Stimulated activated CD8-positive, alpha-beta memory T cell treated with anti-CD3 and anti-CD28 coated beads, Interleukin-15, amount 100 ng/mL, for 1 hour (primary cell): ENCODE data around the gene RGS6.
"Not testable (repeated sequence)": the region's sequence is repeated elsewhere in the genome, so short reads cannot be mapped to it uniquely, and the experiment has no call there.

Source experiments
- DNase-seq: peaks from one replicate; pipeline ENCODE4 v3.0.0-alpha.2; 2020; ENCODE audit warnings: low read depth

Gene RGS6

GRCh38 chr14:71932229-71932981, at the start of gene RGS6:
Gene RGS6, plus strand, starts transcription at chr14:71932429.
- no peak for DNase-seq

- no peak for DNase-seq
Observed at GRCh38 chr14:71883094-71883493, 49.1 kb upstream of the RGS6 start.

GRCh38 chr14:71885301-71885700, 46.9 kb upstream of the RGS6 start:
- DNase-seq, result no peak

GRCh38 chr14:71887802-71888201, 44.4 kb upstream of the RGS6 start:
- not testable (repeated sequence) for DNase-seq

- DNase-seq, result no peak
Observed at GRCh38 chr14:71890541-71890940, 41.7 kb upstream of the RGS6 start.

- DNase-seq, result no peak
Observed at GRCh38 chr14:71891185-71891584, 41.0 kb upstream of the RGS6 start.

GRCh38 chr14:71891970-71892369, 40.3 kb upstream of the RGS6 start:
- DNase-seq, result no peak

- DNase-seq, result no peak
Observed at GRCh38 chr14:71905031-71905430, 27.2 kb upstream of the RGS6 start.

- no peak for DNase-seq
Observed at GRCh38 chr14:71905860-71906259, 26.4 kb upstream of the RGS6 start.

GRCh38 chr14:71907793-71908515, 24.3 kb upstream of the RGS6 start:
- no peak for DNase-seq

- no peak for DNase-seq
Observed at GRCh38 chr14:71911669-71912068, 20.6 kb upstream of the RGS6 start.

- no peak for DNase-seq
Observed at GRCh38 chr14:71913342-71913741, 18.9 kb upstream of the RGS6 start.

- DNase-seq, result no peak
Observed at GRCh38 chr14:71918955-71919354, 13.3 kb upstream of the RGS6 start.

GRCh38 chr14:71923513-71923912, 8.7 kb upstream of the RGS6 start:
- no peak for DNase-seq

- DNase-seq, result no peak
Observed at GRCh38 chr14:71931492-71932228, 569 bp upstream of the RGS6 start.

GRCh38 chr14:71933001-71933587, 865 bp downstream of the RGS6 start:
- no peak for DNase-seq

- DNase-seq, result not testable (repeated sequence)
Observed at GRCh38 chr14:71938273-71938672, 6.0 kb downstream of the RGS6 start.

GRCh38 chr14:71939344-71939743, 7.1 kb downstream of the RGS6 start:
- not testable (repeated sequence) for DNase-seq

GRCh38 chr14:71940500-71940899, 8.3 kb downstream of the RGS6 start:
- not testable (repeated sequence) for DNase-seq

- DNase-seq, result not testable (repeated sequence)
Observed at GRCh38 chr14:71941616-71942015, 9.4 kb downstream of the RGS6 start.

- DNase-seq, result no peak
Observed at GRCh38 chr14:71942904-71943694, 10.9 kb downstream of the RGS6 start.

- no peak for DNase-seq
Observed at GRCh38 chr14:71943695-71944018, 11.4 kb downstream of the RGS6 start.
